Measurements from ENCODE around the gene OR12D2. TPM values are rescaled to one million over a fixed set of nuclear protein-coding genes. Genes with fewer than 3 reads are reported as not detected.
"Not testable (repeated sequence)": the region's sequence is repeated elsewhere in the genome, so short reads cannot be mapped to it uniquely, and the experiment has no call there.

Gene OR12D2
- total RNA-seq, 1 donor: not detected

GRCh38 chr6:29439006-29439405, 43.6 kb downstream of the OR12D2 start, which contains the start of gene OR10C1:
Gene OR10C1, plus strand, starts transcription at chr6:29439306. Its CDS starts 710 bp downstream, at chr6:29440016.
- H3K4me1 ChIP-seq (ENCODE audit: insufficient read depth, low read length): no peaks in the 10 kb centered on the region
- no peaks in the 10 kb centered on the region for H4K20me1 ChIP-seq (ENCODE audit: insufficient read depth, low read length)
- no peak for DNase-seq (ENCODE audit: insufficient read length, low spot score, missing footprints)
- H3K27me3 ChIP-seq (ENCODE audit: insufficient read depth, low read length): no peaks in the 10 kb centered on the region
- H3K36me3 ChIP-seq (ENCODE audit: insufficient read depth, low read length): no peaks in the 10 kb centered on the region
- TF ChIP-seq CTCF (IDR thresholded peaks at IDR 0.05; ENCODE audit: extremely low read depth, low read depth, low read length): no peak
- no peaks in the 10 kb centered on the region for H3K79me2 ChIP-seq (ENCODE audit: insufficient read depth, low read length)
- no peak within 1 kb of the TSS for H3K4me2 ChIP-seq (ENCODE audit: insufficient read depth, low read length)
- no peak within 1 kb of the TSS for H3K4me3 ChIP-seq (ENCODE audit: insufficient read depth, low read length)
- no peak within 1 kb of the TSS for H2AFZ ChIP-seq (ENCODE audit: low read length)
- H3K27ac ChIP-seq (ENCODE audit: low read depth, low read length): no peak within 1 kb of the TSS
- no peaks in the 10 kb centered on the region for H3K9me3 ChIP-seq (ENCODE audit: low read depth, low read length)

DNA sequence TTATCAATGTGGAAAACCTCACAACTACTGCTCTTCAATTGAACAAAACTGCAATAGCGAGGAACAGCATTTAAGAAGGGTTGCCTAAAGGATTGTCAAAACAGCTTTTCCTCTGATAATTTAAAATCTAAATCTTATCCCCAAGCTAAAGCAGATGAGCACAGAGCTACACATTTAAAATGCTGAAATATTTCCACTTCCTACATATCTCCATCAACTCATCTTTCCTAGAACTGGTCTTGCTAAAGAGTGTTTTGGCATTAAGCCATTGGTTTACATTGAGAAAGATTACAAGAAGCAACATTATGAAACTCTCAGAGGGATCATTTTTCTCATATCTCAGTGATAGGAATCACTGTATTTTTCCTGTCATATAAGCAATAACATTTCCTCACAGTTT, 47.3 kb downstream of the OR12D2 start:
- no peaks in the 10 kb centered on the region for H3K4me1 ChIP-seq (ENCODE audit: insufficient read depth, low read length)
- H3K27me3 ChIP-seq (ENCODE audit: insufficient read depth, low read length): no peaks in the 10 kb centered on the region
- H2AFZ ChIP-seq (ENCODE audit: low read length): no peak overlapping the region
- no peaks in the 10 kb centered on the region for H3K36me3 ChIP-seq (ENCODE audit: insufficient read depth, low read length)
- no peak for DNase-seq (ENCODE audit: insufficient read length, low spot score, missing footprints)
- H3K27ac ChIP-seq (ENCODE audit: low read depth, low read length): no peak overlapping the region
- TF ChIP-seq CTCF (IDR thresholded peaks at IDR 0.05; ENCODE audit: extremely low read depth, low read depth, low read length): no peak
- no peaks in the 10 kb centered on the region for H3K9me3 ChIP-seq (ENCODE audit: low read depth, low read length)
- no peak overlapping the region for H3K4me2 ChIP-seq (ENCODE audit: insufficient read depth, low read length)
- H3K4me3 ChIP-seq (ENCODE audit: insufficient read depth, low read length): no peak overlapping the region
- H3K79me2 ChIP-seq (ENCODE audit: insufficient read depth, low read length): no peaks in the 10 kb centered on the region
- H4K20me1 ChIP-seq (ENCODE audit: insufficient read depth, low read length): no peaks in the 10 kb centered on the region

GRCh38 chr6:29444031-29444430, 48.6 kb downstream of the OR12D2 start:
- not testable (repeated sequence) for H3K4me1 ChIP-seq (ENCODE audit: insufficient read depth, low read length); H3K79me2 ChIP-seq (ENCODE audit: insufficient read depth, low read length); H3K27me3 ChIP-seq (ENCODE audit: insufficient read depth, low read length); H3K4me3 ChIP-seq (ENCODE audit: insufficient read depth, low read length); H4K20me1 ChIP-seq (ENCODE audit: insufficient read depth, low read length); H3K4me2 ChIP-seq (ENCODE audit: insufficient read depth, low read length); H3K27ac ChIP-seq (ENCODE audit: low read depth, low read length); H2AFZ ChIP-seq (ENCODE audit: low read length); H3K9me3 ChIP-seq (ENCODE audit: low read depth, low read length); DNase-seq (ENCODE audit: insufficient read length, low spot score, missing footprints); H3K36me3 ChIP-seq (ENCODE audit: insufficient read depth, low read length)

Other genes starting within 250 kb of the OR12D2 start
- not detected in 2 replicates for gene OR2J2, start 224.7 kb upstream of the OR12D2 start, total RNA-seq
- gene OR14J1, start 93.9 kb upstream of the OR12D2 start, total RNA-seq: not detected in 2 replicates
- gene OR5V1, start 26.8 kb upstream of the OR12D2 start, total RNA-seq: not detected in 2 replicates
- not detected in 2 replicates for gene OR12D3, start 20.3 kb upstream of the OR12D2 start, total RNA-seq
- not detected in 2 replicates for gene OR12D1, start 19.3 kb downstream of the OR12D2 start, total RNA-seq
- gene OR10C1, start 43.7 kb downstream of the OR12D2 start, total RNA-seq: not detected in 2 replicates
- not detected in 2 replicates for gene OR11A1, start 61.4 kb downstream of the OR12D2 start, total RNA-seq
- not detected in 2 replicates for gene OR2H1, start 61.5 kb downstream of the OR12D2 start, total RNA-seq
- gene MAS1L, start 92.3 kb downstream of the OR12D2 start, total RNA-seq: not detected in 2 replicates
- gene UBD, start 164.1 kb downstream of the OR12D2 start, total RNA-seq: not detected in 2 replicates
- not detected in 2 replicates for gene OR2H2, start 189.5 kb downstream of the OR12D2 start, total RNA-seq
- gene GABBR1, start 237.6 kb downstream of the OR12D2 start, total RNA-seq: 7.6 and 10.9 TPM in 2 replicates